Liver (tissue), 9 donors: ENCODE data around the gene LTB4R2. TPM values are rescaled to one million over a fixed set of nuclear protein-coding genes. Genes with fewer than 3 reads are reported as not detected.

Source experiments
- DNase-seq: peaks from one replicate; pipeline ENCODE4 v3.0.0-alpha.2; 2017; ENCODE audit warnings: low spot score
- H3K27ac ChIP-seq, 2 donors: one replicate each; pipeline ENCODE4 v1.7.0; 2013; ENCODE audit warnings: inconsistent platforms in 2 of 2, low read length in 2 of 2, control low read depth in 1 of 2, low read depth in 1 of 2, mild to moderate bottlenecking in 1 of 2
- H3K27me3 ChIP-seq, 4 donors: one replicate each; pipeline versions ENCODE4 v1.6.1 to v1.7.0; 2013; ENCODE audit warnings: low read length in 3 of 4, inconsistent platforms in 1 of 4, mild to moderate bottlenecking in 1 of 4, moderate library complexity in 1 of 4; ENCODE audit not compliant: control insufficient read depth in 4 of 4, insufficient read depth in 4 of 4
- H3K36me3 ChIP-seq, 4 donors: one replicate each; pipeline versions ENCODE4 v1.6.1 to v1.7.0; 2013; ENCODE audit warnings: low read length in 3 of 4, mild to moderate bottlenecking in 3 of 4, low read depth in 1 of 4, moderate library complexity in 1 of 4; ENCODE audit not compliant: control insufficient read depth in 4 of 4, insufficient read depth in 3 of 4
- H3K4me1 ChIP-seq, 4 donors: one replicate each; pipeline versions ENCODE4 v1.6.1 to v1.7.0; 2013; ENCODE audit warnings: low read length in 3 of 4, mild to moderate bottlenecking in 3 of 4, moderate library complexity in 1 of 4; ENCODE audit not compliant: control insufficient read depth in 4 of 4, insufficient read depth in 4 of 4
- H3K4me3 ChIP-seq, 3 donors: one replicate each; pipeline versions ENCODE4 v1.6.1 to v1.7.0; 2013; ENCODE audit warnings: low read length in 3 of 3, control low read depth in 1 of 3, low read depth in 1 of 3, mild to moderate bottlenecking in 1 of 3
- H3K9ac ChIP-seq, 2 donors: one replicate each; pipeline ENCODE4 v1.7.0; 2013; ENCODE audit warnings: low read length in 2 of 2, mild to moderate bottlenecking in 2 of 2, moderate library complexity in 2 of 2, control low read depth in 1 of 2, low read depth in 1 of 2
- H3K9me3 ChIP-seq, 4 donors: one replicate each; pipeline versions ENCODE4 v1.6.1 to v1.7.0; 2013; ENCODE audit warnings: low read length in 3 of 4; ENCODE audit not compliant: control insufficient read depth in 4 of 4
- EGR1 ChIP-seq, 2 donors: IDR thresholded peaks; 2 replicates each; pipeline ENCODE4 v1.6.1; 2016 to 2018; ENCODE audit warnings: antibody characterized with exemption in 2 of 2, low read depth in 2 of 2
- FOXA1 ChIP-seq: IDR thresholded peaks from 2 replicates; pipeline ENCODE4 v1.6.1; 2016; ENCODE audit warnings: antibody characterized with exemption
- GABPA ChIP-seq, 2 donors: IDR thresholded peaks in 1 of 2; conservative IDR thresholded peaks in 1 of 2; 2 replicates each; pipeline ENCODE4 v1.6.1; 2016; ENCODE audit warnings: antibody characterized with exemption in 2 of 2, mild to moderate bottlenecking in 1 of 2, moderate library complexity in 1 of 2
- HNF4G ChIP-seq: IDR thresholded peaks from 2 replicates; pipeline ENCODE4 v1.6.1; 2016; ENCODE audit warnings: antibody characterized with exemption
- NR2F2 ChIP-seq: IDR thresholded peaks from 2 replicates; pipeline ENCODE4 v1.6.1; 2016; ENCODE audit warnings: antibody characterized with exemption
- RAD21 ChIP-seq, 2 donors: IDR thresholded peaks; 2 replicates each; pipeline ENCODE4 v1.6.1; 2016; ENCODE audit warnings: antibody characterized with exemption in 2 of 2, mild to moderate bottlenecking in 2 of 2
- RXRA ChIP-seq, 2 donors: IDR thresholded peaks; 2 replicates each; pipeline ENCODE4 v1.6.1; 2017 to 2018; ENCODE audit warnings: antibody characterized with exemption in 2 of 2, mild to moderate bottlenecking in 1 of 2
- SP1 ChIP-seq: IDR thresholded peaks from 2 replicates; pipeline ENCODE4 v1.6.1; 2018; ENCODE audit warnings: antibody characterized with exemption, mild to moderate bottlenecking
- TAF1 ChIP-seq: conservative IDR thresholded peaks from 2 replicates; pipeline ENCODE4 v1.6.1; 2016; ENCODE audit warnings: antibody characterized with exemption, mild to moderate bottlenecking
- YY1 ChIP-seq: IDR thresholded peaks from 2 replicates; pipeline ENCODE4 v1.6.1; 2016; ENCODE audit warnings: antibody characterized with exemption, mild to moderate bottlenecking
- WGBS: extraction: QIAGEN DNeasy Blood & Tissue Kit; methylation state at CpG from one replicate; pipeline ENCODE4 v1.1.7; 2013; 5-methylcytosine and 5-hydroxymethylcytosine counted together
- polyA plus RNA-seq, 2 donors: library from polyadenylated mRNA; stranded (reverse) in 1 of 2; unstranded in 1 of 2; fragments of 200-250 nt in 1 of 2; fragments of >200 nt in 1 of 2; fragmentation: Nextera tagmentation in 1 of 2; extraction: Ambion mirVana in 1 of 2; gene quantifications; one replicate each; pipeline versions ENCODE4 v1.2.1 to v1.2.3, GENCODE V29; 2013 to 2015
- total RNA-seq, 2 donors: library from RNA; depleted of rRNA; stranded (reverse); fragments of >200 nt; gene quantifications; one replicate each; pipeline ENCODE4 v1.2.3, GENCODE V29; 2014
- TF ChIP-seq, protein P1 (sequence below): IDR thresholded peaks from 2 replicates; pipeline ENCODE4 v1.6.1; 2016; ENCODE audit warnings: antibody characterized with exemption, mild to moderate bottlenecking
- TF ChIP-seq, protein P2 (sequence below): IDR thresholded peaks from 2 replicates; pipeline ENCODE4 v1.6.1; 2016; ENCODE audit warnings: antibody characterized with exemption
- TF ChIP-seq, protein P3 (sequence below): IDR thresholded peaks from 2 replicates; pipeline ENCODE4 v1.6.1; 2016; ENCODE audit warnings: antibody characterized with exemption
- TF ChIP-seq, protein P4 (sequence below): IDR thresholded peaks from 2 replicates; pipeline ENCODE4 v1.6.1; 2016; ENCODE audit warnings: antibody characterized with exemption
- TF ChIP-seq, protein P5 (sequence below): fragments of 150-350 bp; IDR thresholded peaks from 2 replicates; pipeline ENCODE4 v1.5.1; 2017; ENCODE audit warnings: improper control_type of control experiment, low read depth, low read length; ENCODE audit not compliant: missing input control
- donor health status: healthy.
- donor health status: healthy.
- donor health status: healthy.
- donor health status: healthy.
- donor health status: healthy.

Gene LTB4R2
- total and polyA plus RNA-seq, 4 donors, result 0.28 to 11.3 (median 1.9) TPM

DNA sequence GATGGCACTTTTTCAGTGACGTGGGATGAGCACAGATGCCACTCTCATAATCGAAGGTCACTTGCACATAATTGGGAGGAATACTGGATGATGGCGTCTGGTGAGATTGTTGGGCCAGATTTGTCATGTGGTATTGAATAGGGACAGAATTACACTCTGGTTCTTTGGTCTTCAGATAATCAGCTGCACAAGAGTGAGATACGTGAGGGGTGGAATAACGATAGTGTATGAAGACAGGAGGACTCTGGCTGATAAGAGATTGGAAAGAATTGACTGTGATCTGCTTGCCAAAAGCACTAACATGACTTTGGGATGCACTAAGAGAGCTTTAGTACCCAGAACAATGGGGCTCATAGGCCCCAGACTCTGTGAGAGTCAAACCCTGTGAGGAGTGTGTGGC is 31.5 kb upstream of the LTB4R2 start:
- no peaks in the 10 kb centered on the region for H3K36me3 ChIP-seq
- no peaks in the 10 kb centered on the region for H3K9me3 ChIP-seq
- H3K27ac ChIP-seq, result peak overlapping the region in 1 of 2 donors; percentile 1
- H3K27me3 ChIP-seq, result no peaks in the 10 kb centered on the region
- H3K4me1 ChIP-seq, result peaks cover 0 to 16% (median 8%) of the 10 kb centered on the region in 4 donors
- 94% methylated on average over 5 of the region's 5 CpGs for WGBS
- H3K9ac ChIP-seq, result no peak overlapping the region
- H3K4me3 ChIP-seq, result no peak overlapping the region
- DNase-seq, result no peak
- TF ChIP-seq NR2F2 (no peak), RAD21 (IDR thresholded peaks at IDR 0.05) (no peak), GABPA (IDR thresholded peaks at IDR 0.05 in 1 of 2, conservative IDR thresholded peaks at IDR 0.05 in 1 of 2) (no peak), HNF4G (no peak), EGR1 (IDR thresholded peaks at IDR 0.05; ENCODE audit: low read depth in 2 of 2) (no peak), TAF1 (no peak), YY1 (no peak), RXRA (IDR thresholded peaks at IDR 0.05) (no peak), SP1 (no peak), FOXA1 (no peak)
- TF ChIP-seq, protein P1, sequence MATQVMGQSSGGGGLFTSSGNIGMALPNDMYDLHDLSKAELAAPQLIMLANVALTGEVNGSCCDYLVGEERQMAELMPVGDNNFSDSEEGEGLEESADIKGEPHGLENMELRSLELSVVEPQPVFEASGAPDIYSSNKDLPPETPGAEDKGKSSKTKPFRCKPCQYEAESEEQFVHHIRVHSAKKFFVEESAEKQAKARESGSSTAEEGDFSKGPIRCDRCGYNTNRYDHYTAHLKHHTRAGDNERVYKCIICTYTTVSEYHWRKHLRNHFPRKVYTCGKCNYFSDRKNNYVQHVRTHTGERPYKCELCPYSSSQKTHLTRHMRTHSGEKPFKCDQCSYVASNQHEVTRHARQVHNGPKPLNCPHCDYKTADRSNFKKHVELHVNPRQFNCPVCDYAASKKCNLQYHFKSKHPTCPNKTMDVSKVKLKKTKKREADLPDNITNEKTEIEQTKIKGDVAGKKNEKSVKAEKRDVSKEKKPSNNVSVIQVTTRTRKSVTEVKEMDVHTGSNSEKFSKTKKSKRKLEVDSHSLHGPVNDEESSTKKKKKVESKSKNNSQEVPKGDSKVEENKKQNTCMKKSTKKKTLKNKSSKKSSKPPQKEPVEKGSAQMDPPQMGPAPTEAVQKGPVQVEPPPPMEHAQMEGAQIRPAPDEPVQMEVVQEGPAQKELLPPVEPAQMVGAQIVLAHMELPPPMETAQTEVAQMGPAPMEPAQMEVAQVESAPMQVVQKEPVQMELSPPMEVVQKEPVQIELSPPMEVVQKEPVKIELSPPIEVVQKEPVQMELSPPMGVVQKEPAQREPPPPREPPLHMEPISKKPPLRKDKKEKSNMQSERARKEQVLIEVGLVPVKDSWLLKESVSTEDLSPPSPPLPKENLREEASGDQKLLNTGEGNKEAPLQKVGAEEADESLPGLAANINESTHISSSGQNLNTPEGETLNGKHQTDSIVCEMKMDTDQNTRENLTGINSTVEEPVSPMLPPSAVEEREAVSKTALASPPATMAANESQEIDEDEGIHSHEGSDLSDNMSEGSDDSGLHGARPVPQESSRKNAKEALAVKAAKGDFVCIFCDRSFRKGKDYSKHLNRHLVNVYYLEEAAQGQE, result no peak
- TF ChIP-seq, protein P2, sequence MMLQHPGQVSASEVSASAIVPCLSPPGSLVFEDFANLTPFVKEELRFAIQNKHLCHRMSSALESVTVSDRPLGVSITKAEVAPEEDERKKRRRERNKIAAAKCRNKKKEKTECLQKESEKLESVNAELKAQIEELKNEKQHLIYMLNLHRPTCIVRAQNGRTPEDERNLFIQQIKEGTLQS, result no peak
- TF ChIP-seq, protein P3, sequence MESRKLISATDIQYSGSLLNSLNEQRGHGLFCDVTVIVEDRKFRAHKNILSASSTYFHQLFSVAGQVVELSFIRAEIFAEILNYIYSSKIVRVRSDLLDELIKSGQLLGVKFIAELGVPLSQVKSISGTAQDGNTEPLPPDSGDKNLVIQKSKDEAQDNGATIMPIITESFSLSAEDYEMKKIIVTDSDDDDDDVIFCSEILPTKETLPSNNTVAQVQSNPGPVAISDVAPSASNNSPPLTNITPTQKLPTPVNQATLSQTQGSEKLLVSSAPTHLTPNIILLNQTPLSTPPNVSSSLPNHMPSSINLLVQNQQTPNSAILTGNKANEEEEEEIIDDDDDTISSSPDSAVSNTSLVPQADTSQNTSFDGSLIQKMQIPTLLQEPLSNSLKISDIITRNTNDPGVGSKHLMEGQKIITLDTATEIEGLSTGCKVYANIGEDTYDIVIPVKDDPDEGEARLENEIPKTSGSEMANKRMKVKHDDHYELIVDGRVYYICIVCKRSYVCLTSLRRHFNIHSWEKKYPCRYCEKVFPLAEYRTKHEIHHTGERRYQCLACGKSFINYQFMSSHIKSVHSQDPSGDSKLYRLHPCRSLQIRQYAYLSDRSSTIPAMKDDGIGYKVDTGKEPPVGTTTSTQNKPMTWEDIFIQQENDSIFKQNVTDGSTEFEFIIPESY, result no peak
- TF ChIP-seq, protein P4, sequence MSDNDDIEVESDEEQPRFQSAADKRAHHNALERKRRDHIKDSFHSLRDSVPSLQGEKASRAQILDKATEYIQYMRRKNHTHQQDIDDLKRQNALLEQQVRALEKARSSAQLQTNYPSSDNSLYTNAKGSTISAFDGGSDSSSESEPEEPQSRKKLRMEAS, result no peak

DNA sequence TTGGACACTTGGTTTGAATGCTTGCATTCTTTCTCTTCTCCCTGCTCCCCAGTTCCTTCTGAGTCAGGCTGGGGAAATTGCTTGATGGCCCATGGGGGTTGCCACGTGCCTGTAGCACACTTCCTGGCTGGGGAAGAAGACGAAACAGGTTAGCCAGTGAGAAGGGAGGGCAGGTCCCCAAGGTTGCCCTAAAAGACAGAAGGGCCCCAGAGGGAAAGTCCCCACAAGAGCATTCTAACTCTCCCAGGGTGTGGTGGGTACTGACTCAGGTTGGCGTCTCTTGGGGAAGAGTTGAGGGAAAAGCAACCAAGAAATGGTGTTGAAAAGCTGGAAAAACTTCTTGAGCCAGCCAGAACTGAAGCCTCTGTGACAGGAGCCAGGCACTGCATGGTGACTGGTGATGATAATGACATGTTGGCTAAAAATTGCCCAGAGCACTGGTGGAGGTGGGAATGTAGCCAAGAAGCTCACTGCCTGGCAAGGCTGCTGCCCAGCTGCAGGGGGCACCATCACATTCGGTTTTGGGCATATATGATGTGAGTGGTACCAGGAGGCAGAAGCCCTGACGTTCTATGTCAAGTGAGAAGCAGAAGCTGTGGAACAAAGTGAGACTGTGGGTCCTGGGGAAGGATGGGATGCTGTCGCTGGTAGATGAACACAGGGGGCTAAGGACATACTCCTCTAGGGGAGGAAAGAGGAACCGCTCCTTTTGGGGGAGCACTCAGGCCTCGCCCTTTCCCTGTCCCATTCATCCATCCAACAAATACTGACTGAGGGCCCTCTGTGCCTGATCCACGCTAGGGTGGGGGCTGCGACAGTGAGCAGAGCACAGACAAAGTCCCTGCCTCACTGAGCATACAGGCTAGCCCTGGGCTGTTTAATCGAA is 30.4 kb upstream of the LTB4R2 start:
- H3K9me3 ChIP-seq, result no peaks in the 10 kb centered on the region
- TF ChIP-seq RAD21 (IDR thresholded peaks at IDR 0.05) (peak in 1 of 2 donors; percentile 42), RXRA (IDR thresholded peaks at IDR 0.05) (no peak), GABPA (IDR thresholded peaks at IDR 0.05 in 1 of 2, conservative IDR thresholded peaks at IDR 0.05 in 1 of 2) (no peak), SP1 (no peak)
- TF ChIP-seq, protein P3, result no peak
- TF ChIP-seq, protein P5, sequence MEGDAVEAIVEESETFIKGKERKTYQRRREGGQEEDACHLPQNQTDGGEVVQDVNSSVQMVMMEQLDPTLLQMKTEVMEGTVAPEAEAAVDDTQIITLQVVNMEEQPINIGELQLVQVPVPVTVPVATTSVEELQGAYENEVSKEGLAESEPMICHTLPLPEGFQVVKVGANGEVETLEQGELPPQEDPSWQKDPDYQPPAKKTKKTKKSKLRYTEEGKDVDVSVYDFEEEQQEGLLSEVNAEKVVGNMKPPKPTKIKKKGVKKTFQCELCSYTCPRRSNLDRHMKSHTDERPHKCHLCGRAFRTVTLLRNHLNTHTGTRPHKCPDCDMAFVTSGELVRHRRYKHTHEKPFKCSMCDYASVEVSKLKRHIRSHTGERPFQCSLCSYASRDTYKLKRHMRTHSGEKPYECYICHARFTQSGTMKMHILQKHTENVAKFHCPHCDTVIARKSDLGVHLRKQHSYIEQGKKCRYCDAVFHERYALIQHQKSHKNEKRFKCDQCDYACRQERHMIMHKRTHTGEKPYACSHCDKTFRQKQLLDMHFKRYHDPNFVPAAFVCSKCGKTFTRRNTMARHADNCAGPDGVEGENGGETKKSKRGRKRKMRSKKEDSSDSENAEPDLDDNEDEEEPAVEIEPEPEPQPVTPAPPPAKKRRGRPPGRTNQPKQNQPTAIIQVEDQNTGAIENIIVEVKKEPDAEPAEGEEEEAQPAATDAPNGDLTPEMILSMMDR, result peak; percentile 19
- 79% methylated on average over 11 of the region's 11 CpGs for WGBS
- H3K4me1 ChIP-seq, result peaks cover 0 to 9% (median 8%) of the 10 kb centered on the region in 4 donors
- no peak overlapping the region for H3K27ac ChIP-seq
- H3K4me3 ChIP-seq, result no peak overlapping the region
- H3K27me3 ChIP-seq, result no peaks in the 10 kb centered on the region
- no peak for DNase-seq
- no peaks in the 10 kb centered on the region for H3K36me3 ChIP-seq
- no peak overlapping the region for H3K9ac ChIP-seq
